Panc1 (cell line): ENCODE measurements around the gene AMZ1. TPM values are rescaled to one million over a fixed set of nuclear protein-coding genes. Genes with fewer than 3 reads are reported as not detected.
A peak's percentile ranks its signal among the peaks of the same experiment; 100 is the strongest.

ENCODE experiments used
- ATAC-seq: fragments of 200-7000 bp; cut with Tn5 transposase; 2 replicates; pipeline ENCODE4 v1.9.1; 2020; ENCODE audit warnings: mild to moderate bottlenecking, moderate library complexity
- BruUV-seq: library from RNA; stranded (reverse); fragments of 400-500 nt; replicated peaks from 2 replicates; lab custom pipeline; 2021; lab: Mats Ljungman, UMichigan
- CTCF ChIA-PET: fragments of 300-600 bp; sonication (Branson Sonifier 250); formaldehyde crosslinking; loops from one replicate; lab custom pipeline; 2022; ENCODE audit warnings: antibody characterized with exemption; lab: Charles Lee
- POLR2A ChIA-PET: fragments of 300-600 bp; sonication (Branson Sonifier 250); formaldehyde crosslinking; loops from one replicate; lab custom pipeline; 2022; ENCODE audit warnings: antibody characterized with exemption; lab: Charles Lee
- DNase-seq: peaks from one replicate; pipeline ENCODE4 v3.0.0-alpha.2; 2010; ENCODE audit warnings: low read depth, low spot score
- H3K27ac ChIP-seq: 2 replicates; pipeline ENCODE4 v1.5.1; 2011; ENCODE audit warnings: mild to moderate bottlenecking, low read length, inconsistent platforms
- H3K27me3 ChIP-seq: fragments of 200-500 bp; sonication (Bioruptor generic); 2 replicates; pipeline ENCODE4 v1.6.0; 2014; ENCODE audit warnings: low read length, inconsistent platforms; ENCODE audit not compliant: control insufficient read depth, insufficient read depth
- H3K36me3 ChIP-seq: fragments of 200-500 bp; sonication (Bioruptor generic); 2 replicates; pipeline ENCODE4 v1.5.1; 2014; ENCODE audit warnings: inconsistent platforms, mild to moderate bottlenecking, low read length, moderate library complexity; ENCODE audit not compliant: control insufficient read depth, insufficient read depth
- H3K4me1 ChIP-seq: 2 replicates; pipeline ENCODE4 v1.5.1; 2011; ENCODE audit warnings: inconsistent platforms, mild to moderate bottlenecking, low read length, moderate library complexity; ENCODE audit not compliant: control insufficient read depth, insufficient read depth
- H3K4me3 ChIP-seq, 2 experiments: 2 replicates each; pipeline ENCODE4 v1.5.1; 2011 to 2012; ENCODE audit warnings: low read depth in 2 of 2, low read length in 2 of 2, mild to moderate bottlenecking in 2 of 2, inconsistent platforms in 1 of 2, moderate library complexity in 1 of 2
- H3K9me3 ChIP-seq: fragments of 200-500 bp; sonication (Bioruptor generic); 2 replicates; pipeline ENCODE4 v1.5.1; 2014; ENCODE audit warnings: low read depth, mild to moderate bottlenecking, inconsistent platforms, low read length, moderate library complexity; ENCODE audit not compliant: control insufficient read depth, insufficient read depth
- POLR2AphosphoS5 ChIP-seq: IDR thresholded peaks from 2 replicates; pipeline ENCODE4 v1.6.1; 2012; ENCODE audit warnings: mild to moderate bottlenecking, low read depth, low read length, moderate library complexity
- SIN3A ChIP-seq: IDR thresholded peaks from 2 replicates; pipeline ENCODE4 v1.6.1; 2012; ENCODE audit warnings: low read depth, mild to moderate bottlenecking, low read length, moderate library complexity, borderline replicate concordance; ENCODE audit not compliant: insufficient read depth
- TCF7L2 ChIP-seq: IDR thresholded peaks from 2 replicates; pipeline ENCODE4 v1.6.1; 2011; ENCODE audit warnings: mild to moderate bottlenecking, low read depth, low read length, inconsistent platforms
- in situ Hi-C: cut with HindIII; loops from 2 replicates; pipeline ENCODE4 v1.10.0; 2016; ENCODE audit warnings: low sequenced_read_pairs, low pct_unique_long_range_greater_than_20kb
- intact Hi-C: fragments of 100-400 bp; cut with micrococcal nuclease; formaldehyde crosslinking; loops from one replicate; pipeline ENCODE4 v1.10.0; 2022; ENCODE audit not compliant: unreplicated experiment
- total RNA-seq: library from RNA; stranded (reverse); gene quantifications from one replicate; pipeline ENCODE4 v1.2.1, GENCODE V29; 2021; ENCODE audit not compliant: unreplicated experiment
- TF ChIP-seq, protein P1 (sequence below), 2 experiments: IDR thresholded peaks; 2 replicates each; pipeline ENCODE4 v1.6.1; 2011 to 2012; ENCODE audit warnings: low read depth in 2 of 2, control low read depth in 1 of 2, low read length in 1 of 2, mild to moderate bottlenecking in 1 of 2, moderate library complexity in 1 of 2; ENCODE audit not compliant: insufficient read depth in 1 of 2
- TF ChIP-seq, protein P2 (sequence below): fragments of 450-650 bp; IDR thresholded peaks from 2 replicates; pipeline ENCODE4 v1.5.1; 2017; ENCODE audit warnings: mild to moderate bottlenecking

Gene AMZ1
- total RNA-seq, 1 experiment from 2014 or later, result 0.57 TPM

DNA sequence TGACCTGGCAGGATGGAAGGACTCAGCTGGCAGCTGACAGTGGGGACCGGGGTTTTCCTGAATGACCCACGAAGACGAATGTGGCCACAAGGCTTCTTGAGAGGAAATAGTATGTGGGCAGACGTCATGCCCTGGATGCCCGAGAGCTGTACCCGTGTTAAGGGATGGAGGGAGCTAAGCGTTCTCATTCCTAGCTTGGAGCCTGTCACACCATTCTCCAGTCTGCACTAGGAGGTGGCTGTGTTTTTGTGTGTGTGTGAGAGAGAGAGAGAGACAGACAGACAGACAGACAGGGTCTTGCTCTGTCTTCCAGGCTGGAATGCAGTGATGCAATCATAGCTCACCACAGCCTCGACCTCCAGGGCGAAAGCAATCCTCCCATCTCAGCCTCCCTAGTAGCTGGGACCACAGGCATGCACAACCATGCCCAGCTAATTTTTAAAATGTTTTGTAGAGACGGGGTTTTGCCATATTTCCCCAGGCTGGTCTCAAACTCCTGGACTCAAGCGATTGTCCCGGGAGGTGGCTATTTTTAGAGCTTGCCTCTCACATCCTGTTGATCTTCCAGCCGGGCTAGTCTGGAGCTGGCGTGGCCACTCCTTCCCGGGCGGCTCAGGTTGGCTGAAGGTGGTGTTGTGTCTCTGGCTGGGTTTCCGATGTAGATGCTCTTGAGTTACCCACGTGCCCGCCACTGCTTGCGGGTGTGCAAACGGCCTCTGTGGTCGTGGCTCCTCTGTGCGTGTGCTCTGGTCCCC is 2.1 kb downstream of the AMZ1 start:
- ATAC-seq (peak; percentile 45), DNase-seq (no peak)
- in situ Hi-C loops, result no loop called here
- intact Hi-C loops, result loop anchor here (10.0 kb wide), 1 partner anchor 235 kb away; no protein-coding TSS in a partner anchor
- BruUV-seq, result no TSS peak
- no peaks in the 10 kb centered on the region for H3K36me3 ChIP-seq
- TF ChIP-seq, protein P1, sequence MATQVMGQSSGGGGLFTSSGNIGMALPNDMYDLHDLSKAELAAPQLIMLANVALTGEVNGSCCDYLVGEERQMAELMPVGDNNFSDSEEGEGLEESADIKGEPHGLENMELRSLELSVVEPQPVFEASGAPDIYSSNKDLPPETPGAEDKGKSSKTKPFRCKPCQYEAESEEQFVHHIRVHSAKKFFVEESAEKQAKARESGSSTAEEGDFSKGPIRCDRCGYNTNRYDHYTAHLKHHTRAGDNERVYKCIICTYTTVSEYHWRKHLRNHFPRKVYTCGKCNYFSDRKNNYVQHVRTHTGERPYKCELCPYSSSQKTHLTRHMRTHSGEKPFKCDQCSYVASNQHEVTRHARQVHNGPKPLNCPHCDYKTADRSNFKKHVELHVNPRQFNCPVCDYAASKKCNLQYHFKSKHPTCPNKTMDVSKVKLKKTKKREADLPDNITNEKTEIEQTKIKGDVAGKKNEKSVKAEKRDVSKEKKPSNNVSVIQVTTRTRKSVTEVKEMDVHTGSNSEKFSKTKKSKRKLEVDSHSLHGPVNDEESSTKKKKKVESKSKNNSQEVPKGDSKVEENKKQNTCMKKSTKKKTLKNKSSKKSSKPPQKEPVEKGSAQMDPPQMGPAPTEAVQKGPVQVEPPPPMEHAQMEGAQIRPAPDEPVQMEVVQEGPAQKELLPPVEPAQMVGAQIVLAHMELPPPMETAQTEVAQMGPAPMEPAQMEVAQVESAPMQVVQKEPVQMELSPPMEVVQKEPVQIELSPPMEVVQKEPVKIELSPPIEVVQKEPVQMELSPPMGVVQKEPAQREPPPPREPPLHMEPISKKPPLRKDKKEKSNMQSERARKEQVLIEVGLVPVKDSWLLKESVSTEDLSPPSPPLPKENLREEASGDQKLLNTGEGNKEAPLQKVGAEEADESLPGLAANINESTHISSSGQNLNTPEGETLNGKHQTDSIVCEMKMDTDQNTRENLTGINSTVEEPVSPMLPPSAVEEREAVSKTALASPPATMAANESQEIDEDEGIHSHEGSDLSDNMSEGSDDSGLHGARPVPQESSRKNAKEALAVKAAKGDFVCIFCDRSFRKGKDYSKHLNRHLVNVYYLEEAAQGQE (IDR thresholded peaks at IDR 0.05; ENCODE audit: insufficient read depth in 1 of 2, low read depth in 2 of 2, low read length in 1 of 2), result no peak
- TF ChIP-seq, protein P2, sequence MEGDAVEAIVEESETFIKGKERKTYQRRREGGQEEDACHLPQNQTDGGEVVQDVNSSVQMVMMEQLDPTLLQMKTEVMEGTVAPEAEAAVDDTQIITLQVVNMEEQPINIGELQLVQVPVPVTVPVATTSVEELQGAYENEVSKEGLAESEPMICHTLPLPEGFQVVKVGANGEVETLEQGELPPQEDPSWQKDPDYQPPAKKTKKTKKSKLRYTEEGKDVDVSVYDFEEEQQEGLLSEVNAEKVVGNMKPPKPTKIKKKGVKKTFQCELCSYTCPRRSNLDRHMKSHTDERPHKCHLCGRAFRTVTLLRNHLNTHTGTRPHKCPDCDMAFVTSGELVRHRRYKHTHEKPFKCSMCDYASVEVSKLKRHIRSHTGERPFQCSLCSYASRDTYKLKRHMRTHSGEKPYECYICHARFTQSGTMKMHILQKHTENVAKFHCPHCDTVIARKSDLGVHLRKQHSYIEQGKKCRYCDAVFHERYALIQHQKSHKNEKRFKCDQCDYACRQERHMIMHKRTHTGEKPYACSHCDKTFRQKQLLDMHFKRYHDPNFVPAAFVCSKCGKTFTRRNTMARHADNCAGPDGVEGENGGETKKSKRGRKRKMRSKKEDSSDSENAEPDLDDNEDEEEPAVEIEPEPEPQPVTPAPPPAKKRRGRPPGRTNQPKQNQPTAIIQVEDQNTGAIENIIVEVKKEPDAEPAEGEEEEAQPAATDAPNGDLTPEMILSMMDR, result no peak
- TF ChIP-seq TCF7L2 (no peak), POLR2AphosphoS5 (no peak), SIN3A (no peak)
- H3K9me3 ChIP-seq, result no peaks in the 10 kb centered on the region
- peaks cover 3% of the 10 kb centered on the region; the same call in 1 of the 2 replicates for H3K27me3 ChIP-seq
- no peak overlapping the region for H3K4me3 ChIP-seq
- H3K27ac ChIP-seq, result no peak overlapping the region
- ChIA-PET POLR2A (interaction anchor here (0.6 kb wide), 1 partner anchor 19 kb away, joined by 3 read pairs; no protein-coding TSS in a partner anchor), CTCF (interaction anchor here (0.5 kb wide), 1 partner anchor 52 kb away, joined by 3 read pairs; no protein-coding TSS in a partner anchor)
- H3K4me1 ChIP-seq, result peaks cover 3% of the 10 kb centered on the region; the same call in 1 of the 2 replicates

DNA sequence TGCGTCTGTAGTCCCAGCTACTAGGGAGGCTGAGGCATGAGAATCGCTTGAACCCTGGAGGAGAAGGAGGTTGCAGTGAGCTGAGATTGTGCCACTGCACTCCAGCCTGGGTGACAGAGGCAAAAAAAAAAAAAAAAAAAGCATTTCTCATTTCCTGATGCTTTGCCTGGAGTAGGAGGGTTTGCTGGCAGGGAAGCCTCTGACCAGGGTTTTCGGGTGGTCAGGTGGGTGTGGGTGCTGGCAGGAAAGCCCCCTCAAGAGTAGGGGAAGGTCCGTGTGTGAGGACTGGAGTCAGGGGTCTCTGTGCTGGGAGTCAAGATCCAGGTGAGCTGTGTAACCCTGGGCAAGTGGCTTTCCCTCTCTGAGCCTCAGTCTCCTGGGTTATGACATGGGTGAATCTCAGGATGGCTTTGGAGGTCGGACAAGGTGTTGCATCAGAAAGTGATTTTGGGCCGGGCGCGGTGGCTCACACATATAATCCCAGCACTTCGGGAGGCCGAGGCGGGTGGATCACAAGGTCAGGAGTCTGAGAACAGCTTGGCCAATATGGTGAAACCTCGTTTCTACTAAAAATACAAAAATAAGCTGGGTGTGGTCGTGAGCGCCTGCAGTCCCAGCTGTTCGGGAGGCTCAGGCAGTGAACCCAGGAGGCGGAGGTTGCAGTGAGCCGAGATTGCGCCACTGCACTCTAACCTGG is 3.2 kb downstream of the AMZ1 start:
- in situ Hi-C loops, result no loop called here

More for the DNA sequence above, 3.2 kb downstream of the AMZ1 start:
- TF ChIP-seq TCF7L2, result no peak
- TF ChIP-seq, protein P1 (IDR thresholded peaks at IDR 0.05; ENCODE audit: insufficient read depth in 1 of 2, low read depth in 2 of 2, low read length in 1 of 2), result no peak
- TF ChIP-seq, protein P2, result no peak
- no peak for TF ChIP-seq SIN3A
- no peak for TF ChIP-seq POLR2AphosphoS5
- POLR2A ChIA-PET, result no interaction called here
- BruUV-seq, result no TSS peak
- CTCF ChIA-PET, result interaction anchor here (0.7 to 1.6 kb wide), 2 partner anchors 10 to 29 kb away, joined by 4 to 7 read pairs; no protein-coding TSS in a partner anchor
- Histone ChIP-seq H3K4me3 (no peak overlapping the region), H3K36me3 (no peaks in the 10 kb centered on the region), H3K4me1 (peaks cover 3% of the 10 kb centered on the region; the same call in 1 of the 2 replicates), H3K27ac (no peak overlapping the region), H3K27me3 (peaks cover 3% of the 10 kb centered on the region; the same call in 1 of the 2 replicates), H3K9me3 (no peaks in the 10 kb centered on the region)
- no peak for DNase-seq
- intact Hi-C loops, result no loop called here
- no peak for ATAC-seq
